OCI-LY7 (cell line): ENCODE measurements around the gene MOB3A.

ENCODE experiments used
- CTCF ChIP-seq: fragments of 200-600 bp; sonication (generic); conservative IDR thresholded peaks from 2 replicates; pipeline ENCODE4 v1.5.1; 2014; ENCODE audit warnings: mild to moderate bottlenecking, antibody characterized with exemption, low read length, moderate library complexity, mixed read lengths
- EZH2phosphoT487 ChIP-seq: fragments of 200-600 bp; sonication (generic); IDR thresholded peaks from 2 replicates; pipeline ENCODE4 v1.6.1; 2018; ENCODE audit warnings: low read depth, borderline replicate concordance, mild to moderate bottlenecking, mixed run types, antibody characterized with exemption, low read length, moderate library complexity, mixed read lengths

DNA sequence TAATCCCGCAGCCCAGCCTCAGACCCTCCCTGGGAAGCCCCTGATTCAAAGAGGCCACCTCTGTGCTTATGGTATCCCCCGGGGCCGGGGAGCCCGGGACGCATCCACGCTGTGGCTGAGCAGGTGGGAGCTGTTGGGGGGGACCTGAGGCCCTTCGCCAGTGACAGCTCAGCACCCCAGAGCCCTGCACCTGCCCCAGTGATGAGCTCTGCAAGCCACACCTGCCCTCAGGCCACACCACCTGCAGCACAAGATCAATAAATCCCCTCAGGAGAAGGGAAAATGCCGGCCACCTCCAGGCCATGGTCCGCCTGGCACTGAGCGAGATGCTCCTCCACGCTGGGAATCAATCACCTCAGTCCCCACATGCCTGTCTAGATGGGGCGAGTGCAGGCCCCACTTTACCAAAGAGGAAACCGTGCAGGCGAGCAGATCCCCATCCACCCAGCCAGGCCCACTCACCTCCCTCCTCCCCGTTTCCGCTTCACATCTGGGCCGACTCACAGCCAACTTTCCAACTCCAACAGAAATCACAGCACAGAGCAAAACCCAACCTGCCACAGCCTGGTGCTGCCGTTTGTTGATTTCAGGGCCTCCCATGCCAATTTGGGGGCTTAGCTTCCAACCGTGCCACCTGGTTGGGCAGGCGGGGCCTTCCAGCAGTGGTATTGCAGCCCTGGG is 12.8 kb downstream of the MOB3A start:
- no peak for TF ChIP-seq CTCF
- no peak for TF ChIP-seq EZH2phosphoT487
